H9 (cell line): ENCODE results near the gene ADAMTS2. TPM values are rescaled to one million over a fixed set of nuclear protein-coding genes. Genes with fewer than 3 reads are reported as not detected.

ENCODE experiments used
- DNase-seq: peaks from one replicate; pipeline ENCODE4 v3.0.0-alpha.2; 2017
- H2AFZ ChIP-seq: one replicate; pipeline ENCODE4 v1.6.1; 2013; ENCODE audit warnings: mild to moderate bottlenecking, low read length, control low read depth, moderate library complexity
- H2AK5ac ChIP-seq: 2 replicates; pipeline ENCODE4 v1.6.1; 2013; ENCODE audit warnings: low read length, control low read depth, mixed read lengths; ENCODE audit not compliant: insufficient read length
- H2BK120ac ChIP-seq: one replicate; pipeline ENCODE4 v1.6.1; 2013; ENCODE audit warnings: low read depth, mild to moderate bottlenecking, low read length, control low read depth, inconsistent platforms; ENCODE audit not compliant: poor library complexity, severe bottlenecking
- H2BK12ac ChIP-seq: 2 replicates; pipeline ENCODE4 v1.6.1; 2013; ENCODE audit warnings: low read length, control low read depth, mixed read lengths, low read depth; ENCODE audit not compliant: insufficient read length
- H2BK15ac ChIP-seq: 2 replicates; pipeline ENCODE4 v1.6.1; 2013; ENCODE audit warnings: low read depth, low read length, control low read depth
- H2BK20ac ChIP-seq: one replicate; pipeline ENCODE4 v1.6.1; 2013; ENCODE audit warnings: low read depth, mild to moderate bottlenecking, low read length, control low read depth, inconsistent platforms; ENCODE audit not compliant: poor library complexity, severe bottlenecking
- H2BK5ac ChIP-seq: 2 replicates; pipeline ENCODE4 v1.6.1; 2013; ENCODE audit warnings: low read length, control low read depth, mixed read lengths; ENCODE audit not compliant: insufficient read length
- H3K14ac ChIP-seq: 2 replicates; pipeline ENCODE4 v1.6.1; 2013; ENCODE audit warnings: low read length, control low read depth; ENCODE audit not compliant: insufficient read depth
- H3K18ac ChIP-seq: 2 replicates; pipeline ENCODE4 v1.6.1; 2013; ENCODE audit warnings: low read depth, mild to moderate bottlenecking, mixed read lengths, low read length, control low read depth; ENCODE audit not compliant: insufficient read length
- H3K23ac ChIP-seq: 2 replicates; pipeline ENCODE4 v1.6.1; 2013; ENCODE audit warnings: low read length, control low read depth, mixed read lengths, low read depth; ENCODE audit not compliant: insufficient read length
- H3K23me2 ChIP-seq: 2 replicates; pipeline ENCODE4 v1.6.1; 2013; ENCODE audit warnings: low read depth, mild to moderate bottlenecking, mixed read lengths, low read length, control low read depth; ENCODE audit not compliant: insufficient read length, poor library complexity, severe bottlenecking
- H3K27ac ChIP-seq: 2 replicates; pipeline ENCODE4 v1.5.1; 2013; ENCODE audit warnings: low read length, control low read depth, mixed read lengths, low read depth; ENCODE audit not compliant: insufficient read length
- H3K27me3 ChIP-seq: 2 replicates; pipeline ENCODE4 v1.6.1; 2013; ENCODE audit warnings: low read length, control low read depth, inconsistent platforms; ENCODE audit not compliant: insufficient read depth
- H3K4ac ChIP-seq: 2 replicates; pipeline ENCODE4 v1.6.1; 2013; ENCODE audit warnings: low read depth, mild to moderate bottlenecking, control low read depth, inconsistent platforms, low read length, moderate library complexity
- H3K4me1 ChIP-seq: 2 replicates; pipeline ENCODE4 v1.6.1; 2013; ENCODE audit warnings: low read length, control low read depth, inconsistent platforms; ENCODE audit not compliant: insufficient read depth
- H3K4me2 ChIP-seq: 2 replicates; pipeline ENCODE4 v1.6.1; 2013; ENCODE audit warnings: low read length, control low read depth, mixed read lengths; ENCODE audit not compliant: insufficient read length, insufficient read depth
- H3K56ac ChIP-seq: 2 replicates; pipeline ENCODE4 v1.6.1; 2013; ENCODE audit warnings: low read depth, mild to moderate bottlenecking, mixed read lengths, low read length, control low read depth; ENCODE audit not compliant: insufficient read length
- H3K79me1 ChIP-seq: 2 replicates; pipeline ENCODE4 v1.6.1; 2013; ENCODE audit warnings: low read depth, mild to moderate bottlenecking, moderate library complexity, low read length, control low read depth, inconsistent platforms; ENCODE audit not compliant: insufficient read depth, poor library complexity, severe bottlenecking
- H3K79me2 ChIP-seq: 2 replicates; pipeline ENCODE4 v1.6.1; 2013; ENCODE audit warnings: low read length, control low read depth, inconsistent platforms; ENCODE audit not compliant: insufficient read depth
- H3K9ac ChIP-seq: 2 replicates; pipeline ENCODE4 v1.6.1; 2013; ENCODE audit warnings: low read length, control low read depth, mixed read lengths; ENCODE audit not compliant: insufficient read length; ENCODE audit errors: extremely low read depth
- H3K9me3 ChIP-seq: one replicate; pipeline ENCODE4 v1.6.1; 2013; ENCODE audit warnings: low read depth, low read length, inconsistent platforms; ENCODE audit not compliant: control insufficient read depth
- H3T11ph ChIP-seq: one replicate; pipeline ENCODE4 v1.6.1; 2013; ENCODE audit warnings: mild to moderate bottlenecking, low read length, control low read depth, inconsistent platforms
- H4K20me1 ChIP-seq: one replicate; pipeline ENCODE4 v1.6.1; 2013; ENCODE audit not compliant: control insufficient read depth, insufficient read length, insufficient read depth
- H4K5ac ChIP-seq: 2 replicates; pipeline ENCODE4 v1.6.1; 2013; ENCODE audit warnings: low read depth, mild to moderate bottlenecking, mixed read lengths, low read length, control low read depth; ENCODE audit not compliant: insufficient read length
- H4K8ac ChIP-seq: replicated peaks from 2 replicates; pipeline ENCODE4 v1.6.1; 2013; ENCODE audit warnings: low read length, control low read depth, mixed read lengths, low read depth; ENCODE audit not compliant: insufficient read length
- H4K91ac ChIP-seq: 2 replicates; pipeline ENCODE4 v1.6.1; 2013; ENCODE audit warnings: low read depth, mild to moderate bottlenecking, moderate library complexity, mixed read lengths, low read length, control low read depth; ENCODE audit not compliant: insufficient read length
- H3K27ac Mint-ChIP-seq, 3 experiments: 2 replicates in 2 of 3; 3 replicates in 1 of 3; pipeline ENCODE4 v1.8.0; 2020 to 2021; ENCODE audit warnings: mixed read lengths in 3 of 3, mild to moderate bottlenecking in 1 of 3, moderate library complexity in 1 of 3
- H3K27me3 Mint-ChIP-seq: 2 replicates; pipeline ENCODE4 v1.8.0; 2021; ENCODE audit warnings: low read depth, mild to moderate bottlenecking, moderate library complexity, mixed read lengths
- H3K36me3 Mint-ChIP-seq, 3 experiments: 2 replicates in 2 of 3; 3 replicates in 1 of 3; pipeline ENCODE4 v1.8.0; 2020 to 2021; ENCODE audit warnings: low read depth in 3 of 3, mixed read lengths in 3 of 3; ENCODE audit not compliant: insufficient read depth in 1 of 3
- H3K4me1 Mint-ChIP-seq, 2 experiments: 2 replicates each; pipeline ENCODE4 v1.8.0; 2020; ENCODE audit warnings: mixed read lengths in 2 of 2
- H3K4me3 Mint-ChIP-seq, 2 experiments: 2 replicates in 1 of 2; 3 replicates in 1 of 2; pipeline ENCODE4 v1.8.0; 2020 to 2021; ENCODE audit warnings: mild to moderate bottlenecking in 2 of 2, mixed read lengths in 2 of 2, moderate library complexity in 1 of 2
- H3K9me3 Mint-ChIP-seq, 2 experiments: 2 replicates in 1 of 2; 3 replicates in 1 of 2; pipeline ENCODE4 v1.8.0; 2020; ENCODE audit warnings: mild to moderate bottlenecking in 2 of 2, mixed read lengths in 2 of 2, moderate library complexity in 1 of 2
- WGBS: extraction: QIAGEN DNeasy Blood & Tissue Kit; methylation state at CpG from one replicate; pipeline ENCODE4 v1.1.7; 2013; ENCODE audit warnings: missing lambda C conversion rate, low lambda C conversion rate, mixed read lengths; ENCODE audit not compliant: insufficient read length; ENCODE audit errors: extremely low coverage; 5-methylcytosine and 5-hydroxymethylcytosine counted together
- total RNA-seq: library from RNA; stranded (reverse); gene quantifications from 2 replicates; pipeline ENCODE4 v1.2.1, GENCODE V29; 2021
- TF ChIP-seq, protein P1 (sequence below): fragments of 200-600 bp; sonication (generic); conservative IDR thresholded peaks from 3 replicates; pipeline ENCODE4 v1.8.0; 2021; ENCODE audit warnings: antibody characterized with exemption, mild to moderate bottlenecking

The ADAMTS2 gene
- total RNA-seq, 1 experiment from 2014 or later: 5.4 TPM

DNA sequence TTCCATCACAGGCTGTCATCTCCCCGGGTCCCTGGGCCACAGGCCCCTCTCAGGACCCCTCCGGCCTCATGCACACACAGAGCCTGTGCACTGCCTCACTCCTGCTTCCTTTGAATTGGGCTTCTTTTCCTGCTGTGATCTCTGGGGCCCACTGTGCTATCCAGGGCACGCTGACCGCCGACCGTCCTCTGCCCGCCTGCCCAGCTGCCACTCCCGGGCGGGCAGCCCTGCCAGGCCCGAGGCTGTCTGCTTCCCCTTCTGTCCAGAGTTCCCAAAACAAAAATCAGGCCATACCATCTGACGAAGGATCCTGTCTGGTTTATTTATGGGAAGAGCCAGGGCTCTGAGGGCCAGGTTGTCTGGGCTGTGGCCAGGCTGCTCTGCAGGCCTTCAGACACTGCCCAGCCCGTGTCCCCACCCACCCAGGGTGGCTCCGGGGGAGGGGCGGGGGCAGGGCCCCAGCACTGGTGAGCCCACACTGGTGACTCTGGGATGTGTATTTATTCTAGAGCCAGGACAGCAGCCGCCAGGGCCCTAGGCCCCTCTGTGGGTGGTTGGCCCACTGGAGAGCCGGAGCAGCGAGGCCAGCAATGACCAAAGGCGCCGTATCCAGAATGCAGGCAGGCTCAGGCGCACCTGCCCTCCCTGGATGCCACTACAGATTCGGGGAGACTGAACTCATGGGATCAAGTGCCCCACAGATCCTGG lies 57.0 kb downstream of the ADAMTS2 start:
- H3K27me3 Mint-ChIP-seq: no peaks in the 10 kb centered on the region
- H3K23me2 ChIP-seq: no peaks in the 10 kb centered on the region
- no CpG with 5 or more reads among the region's 21 CpGs for WGBS

More for the DNA sequence above, 57.0 kb downstream of the ADAMTS2 start:
- no peaks in the 10 kb centered on the region for H3K9me3 Mint-ChIP-seq
- H4K91ac ChIP-seq: no peak overlapping the region
- H3K4me1 Mint-ChIP-seq: no peaks in the 10 kb centered on the region
- H3K27ac ChIP-seq: no peak overlapping the region
- H3T11ph ChIP-seq: no peak overlapping the region
- no peak overlapping the region for H2BK20ac ChIP-seq
- no peak overlapping the region for H2BK120ac ChIP-seq
- no peaks in the 10 kb centered on the region for H3K79me1 ChIP-seq
- no peak overlapping the region for H2BK15ac ChIP-seq
- H2BK5ac ChIP-seq: no peak overlapping the region
- no peak overlapping the region for H4K8ac ChIP-seq
- no peak overlapping the region for H3K27ac Mint-ChIP-seq
- no peak overlapping the region for H3K9ac ChIP-seq
- no peak overlapping the region for H2AK5ac ChIP-seq
- H3K79me2 ChIP-seq: no peaks in the 10 kb centered on the region
- no peak overlapping the region for H3K56ac ChIP-seq
- H3K4me1 ChIP-seq: no peaks in the 10 kb centered on the region
- H3K4ac ChIP-seq: no peak overlapping the region
- no peak overlapping the region for H2AFZ ChIP-seq
- no peaks in the 10 kb centered on the region for H3K36me3 Mint-ChIP-seq
- no peak overlapping the region for H2BK12ac ChIP-seq
- H3K4me2 ChIP-seq: no peak overlapping the region
- no peak overlapping the region for H4K5ac ChIP-seq
- H3K27me3 ChIP-seq: no peaks in the 10 kb centered on the region
- H4K20me1 ChIP-seq: no peaks in the 10 kb centered on the region
- TF ChIP-seq, protein P1, sequence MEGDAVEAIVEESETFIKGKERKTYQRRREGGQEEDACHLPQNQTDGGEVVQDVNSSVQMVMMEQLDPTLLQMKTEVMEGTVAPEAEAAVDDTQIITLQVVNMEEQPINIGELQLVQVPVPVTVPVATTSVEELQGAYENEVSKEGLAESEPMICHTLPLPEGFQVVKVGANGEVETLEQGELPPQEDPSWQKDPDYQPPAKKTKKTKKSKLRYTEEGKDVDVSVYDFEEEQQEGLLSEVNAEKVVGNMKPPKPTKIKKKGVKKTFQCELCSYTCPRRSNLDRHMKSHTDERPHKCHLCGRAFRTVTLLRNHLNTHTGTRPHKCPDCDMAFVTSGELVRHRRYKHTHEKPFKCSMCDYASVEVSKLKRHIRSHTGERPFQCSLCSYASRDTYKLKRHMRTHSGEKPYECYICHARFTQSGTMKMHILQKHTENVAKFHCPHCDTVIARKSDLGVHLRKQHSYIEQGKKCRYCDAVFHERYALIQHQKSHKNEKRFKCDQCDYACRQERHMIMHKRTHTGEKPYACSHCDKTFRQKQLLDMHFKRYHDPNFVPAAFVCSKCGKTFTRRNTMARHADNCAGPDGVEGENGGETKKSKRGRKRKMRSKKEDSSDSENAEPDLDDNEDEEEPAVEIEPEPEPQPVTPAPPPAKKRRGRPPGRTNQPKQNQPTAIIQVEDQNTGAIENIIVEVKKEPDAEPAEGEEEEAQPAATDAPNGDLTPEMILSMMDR: no peak
- H3K14ac ChIP-seq: peak overlapping the region; percentile 55; the same call in 1 of the 2 replicates
- H3K4me3 Mint-ChIP-seq: no peak overlapping the region
- no peak overlapping the region for H3K18ac ChIP-seq
- no peak for DNase-seq
- H3K23ac ChIP-seq: no peak overlapping the region
- no peaks in the 10 kb centered on the region for H3K9me3 ChIP-seq
